Dendritic cell treated with granulocyte-macrophage colony-stimulating factor and Interleukin-4, amounts not matched to agents 40 ng/mL and 50 ng/mL, for 4 days (primary cell): ENCODE results near the gene DCLK1.

Experiments
- H3K27ac Mint-ChIP-seq: one replicate; pipeline ENCODE4 v1.8.0; 2022; ENCODE audit warnings: mild to moderate bottlenecking, mixed read lengths
- H3K27me3 Mint-ChIP-seq: one replicate; pipeline ENCODE4 v1.8.0; 2022; ENCODE audit warnings: mild to moderate bottlenecking, mixed read lengths
- H3K36me3 Mint-ChIP-seq: one replicate; pipeline ENCODE4 v1.8.0; 2022; ENCODE audit warnings: low read depth, mixed read lengths
- H3K4me1 Mint-ChIP-seq: one replicate; pipeline ENCODE4 v1.8.0; 2022; ENCODE audit warnings: low read depth, mixed read lengths
- H3K4me3 Mint-ChIP-seq: one replicate; pipeline ENCODE4 v1.8.0; 2022; ENCODE audit warnings: mild to moderate bottlenecking, moderate library complexity, mixed read lengths
- H3K9me3 Mint-ChIP-seq: one replicate; pipeline ENCODE4 v1.8.0; 2022; ENCODE audit warnings: mixed read lengths
- intact Hi-C: fragments of 100-400 bp; cut with micrococcal nuclease; formaldehyde crosslinking; loops from one replicate; pipeline ENCODE4 v1.15.0; 2022

Gene DCLK1

GRCh38 chr13:36061621-36062020 is 69.6 kb downstream of the DCLK1 start:
- no peaks in the 10 kb centered on the region for H3K36me3 Mint-ChIP-seq
- no peak overlapping the region for H3K4me3 Mint-ChIP-seq
- no peaks in the 10 kb centered on the region for H3K4me1 Mint-ChIP-seq
- intact Hi-C loops: no loop called here
- no peaks in the 10 kb centered on the region for H3K9me3 Mint-ChIP-seq
- H3K27ac Mint-ChIP-seq: no peak overlapping the region
- no peaks in the 10 kb centered on the region for H3K27me3 Mint-ChIP-seq

- no peaks in the 10 kb centered on the region for H3K4me1 Mint-ChIP-seq
- H3K36me3 Mint-ChIP-seq: no peaks in the 10 kb centered on the region
- H3K4me3 Mint-ChIP-seq: no peak overlapping the region
- no peaks in the 10 kb centered on the region for H3K9me3 Mint-ChIP-seq
- no peaks in the 10 kb centered on the region for H3K27me3 Mint-ChIP-seq
- intact Hi-C loops: no loop called here
- H3K27ac Mint-ChIP-seq: no peak overlapping the region
These were observed 70.1 kb downstream of the DCLK1 start for GRCh38 chr13:36061054-36061453.

GRCh38 chr13:36059321-36059720 is 71.9 kb downstream of the DCLK1 start:
- no peaks in the 10 kb centered on the region for H3K27me3 Mint-ChIP-seq
- H3K27ac Mint-ChIP-seq: no peak overlapping the region
- intact Hi-C loops: no loop called here
- H3K4me3 Mint-ChIP-seq: no peak overlapping the region
- H3K36me3 Mint-ChIP-seq: no peaks in the 10 kb centered on the region
- H3K4me1 Mint-ChIP-seq: no peaks in the 10 kb centered on the region
- H3K9me3 Mint-ChIP-seq: peaks cover 6% of the 10 kb centered on the region

- no peak overlapping the region for H3K27ac Mint-ChIP-seq
- H3K27me3 Mint-ChIP-seq: no peaks in the 10 kb centered on the region
- H3K4me1 Mint-ChIP-seq: no peaks in the 10 kb centered on the region
- H3K36me3 Mint-ChIP-seq: no peaks in the 10 kb centered on the region
- intact Hi-C loops: no loop called here
- no peak overlapping the region for H3K4me3 Mint-ChIP-seq
- H3K9me3 Mint-ChIP-seq: peaks cover 18% of the 10 kb centered on the region
These were observed 73.1 kb downstream of the DCLK1 start for GRCh38 chr13:36058116-36058515.

- Mint-ChIP-seq H3K4me1 (no peaks in the 10 kb centered on the region), H3K9me3 (peaks cover 18% of the 10 kb centered on the region)
These were observed 73.6 kb downstream of the DCLK1 start for GRCh38 chr13:36057547-36057946.

GRCh38 chr13:36057041-36057440 is 74.1 kb downstream of the DCLK1 start:
- Mint-ChIP-seq H3K4me1 (no peaks in the 10 kb centered on the region), H3K4me3 (no peak overlapping the region), H3K9me3 (peaks cover 18% of the 10 kb centered on the region), H3K27me3 (no peaks in the 10 kb centered on the region), H3K36me3 (no peaks in the 10 kb centered on the region), H3K27ac (no peak overlapping the region)
- intact Hi-C loops: no loop called here

More at GRCh38 chr13:36057547-36057946, 73.6 kb downstream of the DCLK1 start:
- no peaks in the 10 kb centered on the region for H3K27me3 Mint-ChIP-seq
- H3K27ac Mint-ChIP-seq: no peak overlapping the region
- H3K4me3 Mint-ChIP-seq: no peak overlapping the region
- H3K36me3 Mint-ChIP-seq: no peaks in the 10 kb centered on the region
- intact Hi-C loops: no loop called here

- H3K27me3 Mint-ChIP-seq: no peaks in the 10 kb centered on the region
- H3K4me1 Mint-ChIP-seq: no peaks in the 10 kb centered on the region
- no peak overlapping the region for H3K27ac Mint-ChIP-seq
- H3K36me3 Mint-ChIP-seq: no peaks in the 10 kb centered on the region
- no peak overlapping the region for H3K4me3 Mint-ChIP-seq
- peaks cover 18% of the 10 kb centered on the region for H3K9me3 Mint-ChIP-seq
- intact Hi-C loops: no loop called here
These were observed 75.8 kb downstream of the DCLK1 start for GRCh38 chr13:36055366-36055765.

GRCh38 chr13:36054041-36054440 is 77.1 kb downstream of the DCLK1 start:
- no peaks in the 10 kb centered on the region for H3K27me3 Mint-ChIP-seq
- no peak overlapping the region for H3K4me3 Mint-ChIP-seq
- no peak overlapping the region for H3K27ac Mint-ChIP-seq
- H3K4me1 Mint-ChIP-seq: no peaks in the 10 kb centered on the region
- H3K9me3 Mint-ChIP-seq: peaks cover 18% of the 10 kb centered on the region
- intact Hi-C loops: no loop called here
- no peaks in the 10 kb centered on the region for H3K36me3 Mint-ChIP-seq

GRCh38 chr13:36051082-36051481 is 80.1 kb downstream of the DCLK1 start:
- Mint-ChIP-seq H3K4me3 (no peak overlapping the region), H3K27ac (no peak overlapping the region), H3K27me3 (no peaks in the 10 kb centered on the region), H3K9me3 (peaks cover 18% of the 10 kb centered on the region), H3K4me1 (no peaks in the 10 kb centered on the region), H3K36me3 (no peaks in the 10 kb centered on the region)
- intact Hi-C loops: no loop called here

GRCh38 chr13:36046672-36047071 is 84.5 kb downstream of the DCLK1 start:
- Mint-ChIP-seq H3K9me3 (no peaks in the 10 kb centered on the region), H3K4me1 (no peaks in the 10 kb centered on the region), H3K4me3 (no peak overlapping the region), H3K36me3 (no peaks in the 10 kb centered on the region), H3K27ac (no peak overlapping the region), H3K27me3 (no peaks in the 10 kb centered on the region)
- intact Hi-C loops: no loop called here

- Mint-ChIP-seq H3K27ac (no peak overlapping the region), H3K36me3 (no peaks in the 10 kb centered on the region)
- intact Hi-C loops: no loop called here
These were observed 92.2 kb downstream of the DCLK1 start for GRCh38 chr13:36038785-36039555.

GRCh38 chr13:36033035-36033434 is 98.1 kb downstream of the DCLK1 start:
- no peak overlapping the region for H3K4me3 Mint-ChIP-seq
- no peaks in the 10 kb centered on the region for H3K36me3 Mint-ChIP-seq
- H3K4me1 Mint-ChIP-seq: no peaks in the 10 kb centered on the region
- intact Hi-C loops: no loop called here
- H3K27me3 Mint-ChIP-seq: no peaks in the 10 kb centered on the region
- H3K27ac Mint-ChIP-seq: no peak overlapping the region
- peaks cover 6% of the 10 kb centered on the region for H3K9me3 Mint-ChIP-seq

More at GRCh38 chr13:36038785-36039555, 92.2 kb downstream of the DCLK1 start:
- Mint-ChIP-seq H3K9me3 (no peaks in the 10 kb centered on the region), H3K27me3 (no peaks in the 10 kb centered on the region), H3K4me3 (no peak overlapping the region), H3K4me1 (no peaks in the 10 kb centered on the region)

GRCh38 chr13:36031490-36031889 is 99.7 kb downstream of the DCLK1 start:
- Mint-ChIP-seq H3K27ac (no peak overlapping the region), H3K27me3 (no peaks in the 10 kb centered on the region)
- intact Hi-C loops: no loop called here

GRCh38 chr13:36030670-36031331 is 100.4 kb downstream of the DCLK1 start:
- intact Hi-C loops: no loop called here
- H3K36me3 Mint-ChIP-seq: no peaks in the 10 kb centered on the region
- H3K4me1 Mint-ChIP-seq: no peaks in the 10 kb centered on the region
- H3K9me3 Mint-ChIP-seq: peaks cover 6% of the 10 kb centered on the region
- H3K27me3 Mint-ChIP-seq: no peaks in the 10 kb centered on the region
- no peak overlapping the region for H3K27ac Mint-ChIP-seq
- H3K4me3 Mint-ChIP-seq: no peak overlapping the region

More at GRCh38 chr13:36031490-36031889, 99.7 kb downstream of the DCLK1 start:
- no peaks in the 10 kb centered on the region for H3K4me1 Mint-ChIP-seq
- H3K36me3 Mint-ChIP-seq: no peaks in the 10 kb centered on the region
- H3K9me3 Mint-ChIP-seq: peaks cover 6% of the 10 kb centered on the region
- H3K4me3 Mint-ChIP-seq: no peak overlapping the region
